GM21619 (cell line): ENCODE measurements around the gene KANSL1.
"Not testable (repeated sequence)": the region's sequence is repeated elsewhere in the genome, so short reads cannot be mapped to it uniquely, and the experiment has no call there.

Experiments used
- ATAC-seq: cut with Tn5 transposase; IDR thresholded peaks from one replicate; pipeline ENCODE4 v1.9.1; 2021; ENCODE audit not compliant: unreplicated experiment

KANSL1 gene, protein sequence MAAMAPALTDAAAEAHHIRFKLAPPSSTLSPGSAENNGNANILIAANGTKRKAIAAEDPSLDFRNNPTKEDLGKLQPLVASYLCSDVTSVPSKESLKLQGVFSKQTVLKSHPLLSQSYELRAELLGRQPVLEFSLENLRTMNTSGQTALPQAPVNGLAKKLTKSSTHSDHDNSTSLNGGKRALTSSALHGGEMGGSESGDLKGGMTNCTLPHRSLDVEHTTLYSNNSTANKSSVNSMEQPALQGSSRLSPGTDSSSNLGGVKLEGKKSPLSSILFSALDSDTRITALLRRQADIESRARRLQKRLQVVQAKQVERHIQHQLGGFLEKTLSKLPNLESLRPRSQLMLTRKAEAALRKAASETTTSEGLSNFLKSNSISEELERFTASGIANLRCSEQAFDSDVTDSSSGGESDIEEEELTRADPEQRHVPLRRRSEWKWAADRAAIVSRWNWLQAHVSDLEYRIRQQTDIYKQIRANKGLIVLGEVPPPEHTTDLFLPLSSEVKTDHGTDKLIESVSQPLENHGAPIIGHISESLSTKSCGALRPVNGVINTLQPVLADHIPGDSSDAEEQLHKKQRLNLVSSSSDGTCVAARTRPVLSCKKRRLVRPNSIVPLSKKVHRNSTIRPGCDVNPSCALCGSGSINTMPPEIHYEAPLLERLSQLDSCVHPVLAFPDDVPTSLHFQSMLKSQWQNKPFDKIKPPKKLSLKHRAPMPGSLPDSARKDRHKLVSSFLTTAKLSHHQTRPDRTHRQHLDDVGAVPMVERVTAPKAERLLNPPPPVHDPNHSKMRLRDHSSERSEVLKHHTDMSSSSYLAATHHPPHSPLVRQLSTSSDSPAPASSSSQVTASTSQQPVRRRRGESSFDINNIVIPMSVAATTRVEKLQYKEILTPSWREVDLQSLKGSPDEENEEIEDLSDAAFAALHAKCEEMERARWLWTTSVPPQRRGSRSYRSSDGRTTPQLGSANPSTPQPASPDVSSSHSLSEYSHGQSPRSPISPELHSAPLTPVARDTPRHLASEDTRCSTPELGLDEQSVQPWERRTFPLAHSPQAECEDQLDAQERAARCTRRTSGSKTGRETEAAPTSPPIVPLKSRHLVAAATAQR (N-terminal part only)

DNA sequence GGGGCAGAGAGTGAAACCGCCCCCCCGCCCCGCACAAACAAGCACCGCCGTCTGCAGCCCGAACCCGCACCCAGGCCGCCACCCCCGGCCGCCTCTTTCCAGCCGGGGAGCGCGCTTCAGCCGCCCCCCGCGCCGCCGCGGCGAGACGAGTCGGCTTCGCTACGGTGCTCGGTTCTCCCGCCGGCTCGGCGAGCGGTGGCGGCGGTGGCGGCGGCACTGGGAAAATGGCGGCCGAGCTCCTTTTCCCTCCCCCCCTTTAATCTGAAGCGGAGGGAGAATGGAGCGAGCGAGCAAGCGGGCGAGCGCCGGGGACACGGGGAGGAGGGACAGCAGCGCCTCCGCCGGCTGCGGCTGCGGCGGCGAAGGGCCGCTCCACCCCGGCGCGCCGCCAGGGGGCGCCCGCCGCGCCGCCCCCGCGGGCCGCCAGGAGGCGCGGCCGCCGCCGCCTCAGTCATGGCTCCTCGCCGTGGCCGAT, at the start of gene KANSL1:
TSS of gene KANSL1 (minus strand) at position 279 of the 475 bp plus-strand sequence. CDS start 21,286 bp downstream, outside the sequence.
- peak; percentile 55 for ATAC-seq

DNA sequence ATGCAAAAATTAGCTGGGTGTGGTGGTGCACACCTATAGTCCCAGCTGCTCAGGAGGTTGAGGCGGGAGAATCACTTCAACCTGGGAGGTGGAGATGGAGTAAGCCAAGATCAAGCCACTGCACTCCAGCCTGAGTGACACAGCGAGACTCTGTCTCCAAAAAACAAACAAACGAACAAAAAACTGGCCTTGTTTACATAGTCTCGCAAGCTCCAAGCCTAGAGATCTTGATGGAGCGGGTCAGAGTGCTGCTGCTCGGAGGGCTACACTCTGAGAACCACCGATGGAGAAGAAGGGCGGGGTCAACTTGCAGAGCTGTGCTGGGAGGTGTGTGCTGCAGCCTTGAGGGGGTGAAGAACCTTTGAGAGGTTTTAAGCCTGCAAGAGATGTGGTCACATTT, 38.1 kb upstream of the KANSL1 start:
- ATAC-seq: not testable (repeated sequence)

DNA sequence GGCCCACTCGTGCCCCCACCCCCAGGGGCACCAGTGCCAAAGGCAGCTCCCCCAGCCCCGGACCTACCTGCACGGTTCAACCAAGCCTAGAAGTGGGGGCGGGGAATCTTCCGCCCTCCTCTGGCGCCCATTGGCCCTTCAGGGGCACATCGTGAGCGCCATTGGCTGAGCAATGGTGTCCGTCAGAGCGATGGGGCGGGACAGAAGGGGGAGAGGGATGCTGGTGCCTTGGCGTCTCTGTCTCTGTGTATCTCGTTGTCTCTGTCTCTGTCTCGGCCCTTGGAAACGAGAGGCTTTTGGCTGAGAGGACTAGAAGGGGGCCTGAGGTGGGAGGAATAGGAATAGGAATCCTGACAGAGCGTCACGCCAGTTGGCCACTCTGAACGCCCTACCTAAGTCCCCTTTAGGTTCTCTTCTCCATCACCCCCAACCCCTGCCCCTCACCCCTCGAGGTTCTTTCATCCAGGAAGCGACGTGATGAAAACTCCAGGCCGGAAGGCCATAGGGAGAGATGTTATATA, 32.1 kb upstream of the KANSL1 start:
- ATAC-seq: peak; percentile 99

DNA sequence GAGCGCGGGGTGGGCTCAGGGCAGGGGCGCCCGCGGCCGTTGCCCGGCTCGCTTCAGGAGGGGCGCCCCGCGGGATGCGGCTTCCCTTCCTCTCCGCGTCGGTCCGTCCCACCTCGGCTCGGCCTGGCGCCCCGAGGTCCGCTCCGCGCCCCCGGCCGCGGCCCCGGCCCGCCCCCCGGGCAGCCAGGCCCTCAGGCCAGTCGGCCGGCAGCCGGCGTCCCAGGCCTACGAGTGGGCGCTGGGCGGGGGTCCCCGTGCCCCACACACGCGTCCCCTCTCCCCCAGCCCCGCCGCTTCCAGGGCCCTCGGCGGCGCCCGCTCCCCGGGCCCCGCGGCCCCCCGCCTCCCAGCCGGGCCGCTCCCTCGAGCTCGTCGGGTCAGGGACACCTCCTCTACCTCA, 31.6 kb upstream of the KANSL1 start:
- ATAC-seq: peak; percentile 39

DNA sequence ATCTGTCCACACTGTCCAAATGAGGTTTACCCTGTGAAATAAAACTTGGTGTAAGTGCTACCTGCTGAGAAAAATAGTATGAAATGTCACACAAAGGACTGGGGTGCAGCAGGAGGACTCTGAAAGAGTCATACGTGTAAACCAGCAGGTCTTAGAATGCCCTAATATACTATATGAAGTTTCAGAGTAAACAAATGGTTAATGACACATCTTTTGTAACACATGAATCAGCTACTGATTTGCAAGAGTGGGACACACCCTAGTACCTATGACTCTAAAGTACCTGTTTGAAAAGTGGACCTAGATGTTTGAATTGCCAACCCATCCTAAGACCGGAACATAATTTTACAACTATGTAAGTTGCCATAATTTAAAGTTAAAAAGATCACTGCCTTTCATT, 29.8 kb upstream of the KANSL1 start:
- not testable (repeated sequence) for ATAC-seq

DNA sequence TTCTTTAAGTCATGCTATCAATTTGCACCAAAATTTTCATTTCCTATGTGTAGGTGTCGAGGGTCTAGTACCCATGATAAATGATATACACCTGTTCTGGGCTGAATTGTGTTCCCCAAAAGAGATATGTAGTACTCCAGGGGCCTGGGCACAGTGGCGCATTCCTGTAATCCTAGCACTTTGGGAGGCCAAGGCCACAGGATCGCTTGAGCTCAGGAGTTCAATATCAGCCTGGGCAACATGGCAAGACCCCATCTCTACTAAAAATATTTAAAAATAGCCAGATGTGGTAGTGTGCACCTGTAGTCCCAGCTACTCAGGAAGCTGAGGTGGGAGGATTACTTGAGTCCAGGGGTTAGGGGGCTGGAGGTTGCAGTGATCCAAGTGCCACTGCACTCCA, 23.5 kb upstream of the KANSL1 start:
- ATAC-seq: no peak

DNA sequence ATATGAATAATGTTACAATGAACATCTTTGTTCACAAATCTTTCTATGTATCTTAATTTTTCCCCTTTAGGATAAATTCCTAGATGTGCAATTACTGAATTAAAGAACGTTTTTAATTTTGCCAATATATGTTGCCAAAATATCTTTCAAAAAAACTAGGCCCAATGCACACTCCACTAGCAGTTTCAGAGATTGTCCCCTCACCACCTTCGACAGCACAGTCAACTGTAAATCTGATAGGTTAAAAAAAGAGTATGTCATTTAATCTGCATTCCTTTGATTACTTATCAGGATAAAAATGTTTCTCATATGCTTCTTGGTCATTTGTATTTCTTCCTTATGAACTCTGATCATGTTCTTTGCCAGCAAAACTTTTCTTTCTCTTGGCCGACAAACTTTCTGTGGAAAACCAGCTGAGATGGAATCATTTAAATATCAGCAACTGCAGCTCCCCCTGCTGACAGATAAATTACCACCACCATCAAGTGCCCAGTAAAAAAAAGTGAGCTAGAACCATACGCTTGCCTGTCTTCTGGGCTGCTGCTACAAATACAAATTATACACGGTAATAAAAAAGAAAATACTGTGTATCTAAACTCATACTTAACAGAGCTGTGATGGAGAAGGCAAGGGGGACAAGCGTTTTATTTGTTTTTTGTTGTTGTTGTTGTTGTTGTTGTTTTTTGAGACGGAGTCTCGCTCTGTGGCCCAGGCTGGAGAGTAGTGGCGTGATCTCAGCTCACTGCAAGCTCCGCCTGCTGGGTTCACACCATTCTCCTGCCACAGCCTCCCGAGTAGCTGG, 19.6 kb upstream of the KANSL1 start:
- ATAC-seq: no peak

DNA sequence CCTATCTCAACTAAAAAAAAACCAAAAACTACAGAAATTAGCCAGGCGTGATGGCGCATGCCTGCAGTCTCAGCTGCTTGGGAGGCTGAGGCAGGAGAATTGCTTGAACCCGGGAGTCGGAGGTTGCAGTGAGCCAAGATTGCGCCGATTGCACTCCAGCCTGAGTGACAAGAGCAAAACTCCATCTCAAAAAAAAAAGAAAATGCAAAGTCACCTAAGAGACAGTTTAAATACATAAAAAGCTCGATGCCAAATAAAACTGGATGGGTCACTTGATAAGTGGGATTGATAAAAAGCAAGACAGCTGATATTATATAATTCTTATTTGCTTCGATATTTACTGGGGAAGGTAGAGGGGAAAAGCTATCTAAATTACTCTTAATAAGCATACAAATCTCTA, 15.8 kb upstream of the KANSL1 start:
- ATAC-seq: no peak

DNA sequence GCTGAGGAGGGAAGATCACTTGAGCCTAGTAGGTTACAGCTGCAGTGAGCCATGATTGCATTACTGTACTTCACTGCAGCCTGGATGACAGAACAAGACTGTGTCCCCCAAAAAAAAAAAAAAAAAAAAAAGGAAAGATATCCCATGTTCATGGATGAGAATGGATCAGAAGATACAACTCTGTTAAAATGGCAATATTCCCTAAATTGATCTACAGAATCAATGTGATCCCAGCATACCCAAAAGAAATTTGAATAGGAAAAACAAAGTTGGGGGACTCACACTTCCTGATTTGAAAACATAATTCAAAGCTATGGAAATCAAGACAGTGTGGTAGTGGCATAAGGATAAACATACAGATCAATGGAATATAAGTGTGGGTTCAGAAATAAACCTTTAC, 12.7 kb upstream of the KANSL1 start:
- ATAC-seq: no peak

DNA sequence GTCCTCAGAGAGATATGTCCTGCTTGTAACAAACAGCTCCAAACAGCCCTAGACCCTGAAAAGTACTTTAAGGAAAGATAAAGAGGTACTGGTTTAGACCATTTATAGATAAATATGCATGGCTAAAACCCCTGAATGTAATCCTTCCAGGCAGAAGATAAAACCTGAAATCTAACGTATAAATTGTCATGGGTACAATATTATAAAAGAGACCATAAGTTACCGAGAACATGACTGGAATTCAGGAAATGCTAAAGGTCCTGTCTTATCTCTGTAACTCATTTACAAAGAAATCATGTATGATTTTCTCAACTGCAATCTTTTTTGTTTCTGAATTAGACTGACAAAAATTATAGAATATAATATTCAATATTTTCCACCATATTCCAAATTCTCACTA, 9.2 kb upstream of the KANSL1 start:
- no peak for ATAC-seq

DNA sequence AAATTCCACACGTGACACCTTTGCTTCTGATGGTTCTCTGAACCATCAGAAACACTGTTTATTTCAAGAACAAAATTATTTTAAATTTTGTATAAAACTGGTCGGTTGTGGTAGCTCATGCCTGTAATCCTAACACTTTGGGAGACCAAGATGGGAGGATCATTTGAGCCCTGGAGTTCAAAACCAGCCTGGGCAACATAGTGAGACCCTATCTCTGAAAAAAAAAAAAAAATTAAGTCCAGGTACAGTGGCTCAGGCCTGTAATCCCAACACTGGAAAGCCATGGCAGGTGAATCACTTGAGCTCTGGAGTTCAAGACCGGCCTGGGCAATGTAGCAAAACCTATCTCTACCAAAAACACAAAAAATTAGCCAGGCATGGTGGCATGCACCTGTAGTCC, 8.3 kb upstream of the KANSL1 start:
- ATAC-seq: no peak

DNA sequence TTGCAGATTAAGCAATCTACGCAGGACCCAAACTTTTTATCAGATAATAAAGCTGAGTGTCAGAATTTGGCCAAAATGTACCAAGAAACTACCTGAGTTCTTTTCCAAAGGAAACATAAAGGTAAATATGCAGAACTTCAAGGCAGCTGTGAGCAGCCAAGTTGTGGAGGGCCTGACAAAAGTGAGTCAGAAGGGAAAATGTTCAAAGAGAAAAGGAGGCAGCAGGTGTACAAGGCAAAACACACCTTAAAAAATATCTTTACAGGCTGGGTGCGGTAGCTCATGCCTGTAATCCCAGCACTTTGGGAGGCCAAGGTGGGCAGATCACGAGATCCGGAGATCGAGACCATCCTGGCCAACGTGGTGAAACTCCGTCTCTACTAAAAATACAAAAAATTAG, 7.0 kb upstream of the KANSL1 start:
- ATAC-seq: no peak

DNA sequence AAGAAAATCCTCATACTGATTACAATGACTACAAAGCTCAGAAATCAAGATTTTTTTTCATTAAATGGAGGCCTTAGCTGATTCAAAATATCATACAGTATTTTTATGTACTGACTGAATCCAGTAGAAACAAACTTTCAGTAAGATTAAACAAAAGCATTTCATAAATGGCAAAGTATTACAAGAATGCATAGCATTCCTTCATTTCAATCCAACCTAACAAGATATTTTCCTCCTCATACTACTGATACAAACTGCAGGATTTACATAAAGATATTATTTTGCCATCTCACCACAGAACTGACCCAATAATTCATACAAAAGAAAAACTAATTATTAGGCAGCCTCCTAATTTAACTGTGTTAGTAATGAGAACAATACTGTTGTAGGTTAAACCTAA, 6.2 kb upstream of the KANSL1 start:
- no peak for ATAC-seq

DNA sequence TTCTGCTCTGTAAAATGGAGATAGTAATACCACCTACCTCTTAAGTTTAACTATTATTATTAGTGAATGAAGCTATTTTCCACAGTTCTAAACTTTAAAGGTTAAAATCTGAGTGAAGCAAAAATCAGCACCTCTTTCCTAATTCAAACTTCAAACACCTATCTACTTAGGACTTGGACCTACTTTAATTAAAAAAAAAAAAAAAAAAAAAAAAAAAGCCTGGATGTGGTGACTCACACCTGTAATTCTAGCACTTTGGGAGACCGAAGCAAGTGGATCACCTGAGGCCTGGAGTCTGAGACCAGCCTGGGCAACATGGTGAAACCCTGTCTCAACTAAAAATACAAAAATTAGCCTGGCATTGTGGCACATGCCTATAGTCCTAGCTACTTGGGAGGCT, 5.0 kb upstream of the KANSL1 start:
- ATAC-seq: no peak

DNA sequence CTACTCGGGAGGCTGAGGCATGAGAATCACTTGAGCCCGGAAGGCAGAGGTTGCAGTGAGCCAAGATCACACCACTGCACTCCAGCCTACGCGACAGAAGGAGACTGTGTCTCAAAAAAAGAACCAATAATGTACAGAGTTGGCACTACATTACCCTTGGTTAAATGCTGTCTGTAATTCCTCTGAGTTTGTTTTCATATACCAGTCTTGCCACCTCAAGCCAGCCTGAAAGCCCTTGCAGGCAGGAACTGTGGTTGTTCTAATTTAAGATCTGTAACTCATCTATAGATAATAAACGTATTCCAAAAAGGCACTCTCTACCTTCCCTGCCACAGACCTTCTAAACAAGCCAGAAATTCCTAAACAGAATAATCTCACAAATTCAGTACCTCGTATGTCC, 4.3 kb upstream of the KANSL1 start:
- ATAC-seq: no peak

DNA sequence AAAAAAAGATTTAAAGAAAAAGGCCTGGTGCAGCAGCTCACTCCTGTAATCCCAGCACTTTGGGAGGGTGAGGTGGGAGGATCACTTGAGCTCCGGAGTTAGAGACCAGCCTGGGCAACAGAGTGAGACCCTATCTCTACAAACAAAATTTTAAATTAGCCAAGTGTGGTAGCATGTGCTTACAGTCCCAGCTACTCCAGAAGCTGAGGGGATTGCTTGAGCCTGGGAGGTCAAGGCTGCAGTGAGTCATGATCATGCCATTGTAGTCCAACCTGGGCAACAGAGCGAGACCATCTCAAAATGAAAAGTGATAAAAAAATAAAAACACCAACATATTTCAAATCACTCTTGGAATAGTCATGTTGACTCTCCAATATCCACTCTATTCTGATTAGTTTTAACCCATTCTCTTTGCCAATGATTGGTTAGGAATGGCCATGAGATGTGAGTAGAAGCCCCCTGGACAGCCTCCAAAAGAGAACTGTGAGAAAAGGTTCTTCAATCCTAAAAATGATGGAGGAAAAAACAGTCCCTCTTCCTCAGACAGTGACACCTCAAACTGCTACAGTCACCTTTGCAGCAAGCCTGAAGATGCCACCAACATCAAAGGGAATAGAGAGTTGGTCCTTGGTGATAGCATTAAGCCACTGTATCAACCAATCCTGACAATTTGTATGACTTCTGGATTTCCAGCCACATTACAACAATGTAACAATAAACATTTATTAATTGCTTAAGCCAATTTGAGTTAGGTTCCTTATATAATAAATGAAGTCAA, 2.9 kb upstream of the KANSL1 start:
- no peak for ATAC-seq

DNA sequence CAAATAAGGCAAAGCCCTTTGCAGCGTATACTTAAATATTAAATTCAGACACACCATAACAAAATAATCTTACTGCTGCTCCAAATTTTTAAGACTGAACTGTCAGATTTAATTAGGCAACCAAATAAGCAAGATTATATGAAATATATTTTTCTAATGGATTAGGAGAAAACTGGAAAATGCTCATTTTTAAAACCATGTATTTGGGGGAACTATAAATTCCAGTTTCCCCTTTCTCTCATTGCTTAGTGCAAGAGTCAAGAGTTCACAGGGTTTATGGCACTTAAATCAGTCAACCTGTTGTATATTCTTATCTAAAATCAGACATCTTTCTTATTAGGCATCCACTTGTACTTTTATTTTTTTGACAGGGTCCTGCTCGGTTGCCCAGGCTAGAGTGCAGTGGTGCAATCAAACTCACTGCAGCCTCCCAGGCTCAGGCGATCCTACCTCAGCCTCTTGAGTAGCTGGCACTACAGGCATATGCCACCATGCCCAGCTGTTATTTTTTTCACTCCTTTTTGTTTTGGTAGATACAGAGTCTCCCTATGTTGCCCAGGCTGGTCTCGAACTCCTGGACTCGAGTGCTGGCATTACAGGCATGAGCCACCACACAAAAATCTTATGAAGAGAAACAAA, 2.1 kb upstream of the KANSL1 start:
- no peak for ATAC-seq

DNA sequence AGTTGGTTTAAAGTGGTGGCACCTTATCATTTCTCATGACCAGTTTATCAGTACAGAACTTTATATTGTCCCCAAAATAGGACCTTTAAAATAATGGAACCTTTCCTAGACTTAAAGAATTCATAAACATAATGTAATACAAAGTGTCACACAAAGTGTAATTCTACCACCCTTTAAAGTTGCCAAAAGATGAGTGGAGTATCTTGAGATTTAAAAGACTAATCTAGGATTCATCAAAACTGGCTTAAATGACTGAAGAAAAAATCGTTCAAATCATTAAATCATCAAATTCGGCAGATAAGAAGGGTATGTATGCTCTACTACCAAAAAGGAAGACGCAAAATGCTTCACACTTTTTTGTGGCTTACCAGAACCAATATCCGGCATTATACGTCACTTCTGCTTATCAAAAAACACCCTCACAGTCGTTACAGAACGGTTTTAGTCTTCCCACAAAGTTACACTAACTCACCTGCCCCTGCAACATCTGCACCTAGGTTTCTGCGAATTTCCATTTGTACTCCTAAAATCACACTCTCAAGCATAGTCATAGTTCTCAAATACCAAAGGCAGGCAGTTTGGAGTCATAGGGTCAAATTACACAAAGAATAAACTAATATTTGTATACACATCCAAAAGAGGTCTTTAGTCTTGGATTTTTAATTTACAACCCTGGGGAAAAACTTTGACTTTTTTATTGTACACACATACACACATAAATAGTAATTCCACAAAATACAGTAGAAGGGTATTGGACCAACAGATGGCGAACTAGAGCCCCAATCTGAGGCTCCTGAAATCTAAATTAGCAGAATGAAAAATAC, 1.4 kb upstream of the KANSL1 start:
- no peak for ATAC-seq
